ENCODE data around the gene FHL1.

FHL1 gene

GRCh38 chrX:136146614-136147314, 569 bp upstream of the FHL1 start:
- H3K4me3 ChIP-seq (ENCODE audit: low read depth, low read length), result peak overlapping the region; percentile 61
- TF ChIP-seq, protein P1, sequence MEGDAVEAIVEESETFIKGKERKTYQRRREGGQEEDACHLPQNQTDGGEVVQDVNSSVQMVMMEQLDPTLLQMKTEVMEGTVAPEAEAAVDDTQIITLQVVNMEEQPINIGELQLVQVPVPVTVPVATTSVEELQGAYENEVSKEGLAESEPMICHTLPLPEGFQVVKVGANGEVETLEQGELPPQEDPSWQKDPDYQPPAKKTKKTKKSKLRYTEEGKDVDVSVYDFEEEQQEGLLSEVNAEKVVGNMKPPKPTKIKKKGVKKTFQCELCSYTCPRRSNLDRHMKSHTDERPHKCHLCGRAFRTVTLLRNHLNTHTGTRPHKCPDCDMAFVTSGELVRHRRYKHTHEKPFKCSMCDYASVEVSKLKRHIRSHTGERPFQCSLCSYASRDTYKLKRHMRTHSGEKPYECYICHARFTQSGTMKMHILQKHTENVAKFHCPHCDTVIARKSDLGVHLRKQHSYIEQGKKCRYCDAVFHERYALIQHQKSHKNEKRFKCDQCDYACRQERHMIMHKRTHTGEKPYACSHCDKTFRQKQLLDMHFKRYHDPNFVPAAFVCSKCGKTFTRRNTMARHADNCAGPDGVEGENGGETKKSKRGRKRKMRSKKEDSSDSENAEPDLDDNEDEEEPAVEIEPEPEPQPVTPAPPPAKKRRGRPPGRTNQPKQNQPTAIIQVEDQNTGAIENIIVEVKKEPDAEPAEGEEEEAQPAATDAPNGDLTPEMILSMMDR (IDR thresholded peaks at IDR 0.05; ENCODE audit: low read depth, low read length), result no peak

- H3K4me3 ChIP-seq (ENCODE audit: low read depth, low read length), result peak overlapping the region; percentile 65
- TF ChIP-seq, protein P1 (IDR thresholded peaks at IDR 0.05; ENCODE audit: low read depth, low read length), result no peak
These were observed 643 bp downstream of the FHL1 start for GRCh38 chrX:136147976-136148375.

- peak overlapping the region; percentile 65 for H3K4me3 ChIP-seq (ENCODE audit: low read depth, low read length)
- TF ChIP-seq, protein P1 (IDR thresholded peaks at IDR 0.05; ENCODE audit: low read depth, low read length), result no peak
These were observed 1.1 kb downstream of the FHL1 start for GRCh38 chrX:136148391-136148790.

DNA sequence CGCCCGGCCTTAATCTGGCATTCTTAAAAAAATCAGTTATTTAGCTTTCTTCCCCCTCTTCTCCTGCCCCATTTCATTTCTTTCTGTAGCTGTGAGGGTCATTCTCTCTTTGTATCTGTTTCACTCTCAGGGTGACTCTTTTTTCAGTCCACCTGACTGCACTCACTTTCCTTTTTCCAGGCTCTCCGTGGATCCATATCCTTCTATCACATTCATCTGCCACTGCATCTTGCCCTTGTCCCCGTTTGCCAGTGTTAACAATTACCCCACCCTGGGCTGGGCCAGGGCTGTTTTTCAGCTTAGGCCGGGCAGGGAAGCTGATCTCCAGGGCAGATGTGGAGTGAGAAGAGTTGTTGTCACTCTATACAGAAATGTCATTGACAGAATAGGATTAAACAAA, 7.7 kb downstream of the FHL1 start:
- TF ChIP-seq, protein P1 (IDR thresholded peaks at IDR 0.05; ENCODE audit: low read depth, low read length), result no peak
- no peak overlapping the region for H3K4me3 ChIP-seq (ENCODE audit: low read depth, low read length)

DNA sequence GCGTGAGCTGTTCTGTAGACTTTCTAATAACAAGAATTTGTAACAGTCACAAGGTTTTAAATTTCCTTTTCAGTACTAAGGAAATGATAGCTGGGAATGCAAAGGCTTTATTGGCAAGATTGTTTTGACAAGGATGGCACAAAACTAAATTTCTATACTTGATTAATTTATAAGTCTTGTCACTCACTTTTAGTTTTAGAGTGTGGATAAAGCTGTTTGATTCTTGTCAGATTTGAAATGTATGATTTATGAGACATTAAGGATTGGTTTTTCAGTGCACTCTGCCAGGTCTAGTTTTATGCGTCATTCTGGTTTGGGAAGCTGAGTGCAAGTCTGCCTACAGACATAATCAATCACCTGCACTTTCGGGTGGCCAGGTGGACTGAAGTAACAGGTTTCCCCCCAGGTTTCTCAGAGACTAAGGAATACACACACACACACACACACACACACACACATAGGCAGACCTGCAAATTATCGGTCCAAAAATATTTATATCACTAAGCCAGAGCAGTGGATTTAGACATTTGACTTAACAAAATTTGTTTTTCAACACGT, 9.3 kb downstream of the FHL1 start:
- H3K4me3 ChIP-seq (ENCODE audit: low read depth, low read length), result no peak overlapping the region
- TF ChIP-seq, protein P1 (IDR thresholded peaks at IDR 0.05; ENCODE audit: low read depth, low read length), result no peak

GRCh38 chrX:136157187-136157586, 9.9 kb downstream of the FHL1 start:
- TF ChIP-seq, protein P1 (IDR thresholded peaks at IDR 0.05; ENCODE audit: low read depth, low read length), result no peak
- H3K4me3 ChIP-seq (ENCODE audit: low read depth, low read length), result 0 out of 2 replicates have a peak overlapping the region, but pooled peaks have one; percentile 10

GRCh38 chrX:136158685-136159084, 11.4 kb downstream of the FHL1 start:
- TF ChIP-seq, protein P1 (IDR thresholded peaks at IDR 0.05; ENCODE audit: low read depth, low read length), result no peak

More at GRCh38 chrX:136158685-136159084, 11.4 kb downstream of the FHL1 start:
- H3K4me3 ChIP-seq (ENCODE audit: low read depth, low read length), result no peak overlapping the region
